Erythroblast (primary cell): ENCODE results near the gene CYP24A1.

Experiments used
- GATA1 ChIP-seq: IDR thresholded peaks from 2 replicates; pipeline ENCODE4 v1.6.1; 2011; ENCODE audit warnings: low read depth, mild to moderate bottlenecking, control low read depth, low read length, moderate library complexity
- POLR2A ChIP-seq: IDR thresholded peaks from 2 replicates; pipeline ENCODE4 v1.6.1; 2011; ENCODE audit warnings: mild to moderate bottlenecking, low read length

- TF ChIP-seq POLR2A (no peak), GATA1 (no peak)
These were observed 68.1 kb downstream of the CYP24A1 start for GRCh38 chr20:54105653-54106052.
